HG03457 (cell line): ENCODE data around the gene NUP43.
"Not testable (repeated sequence)": the region's sequence is repeated elsewhere in the genome, so short reads cannot be mapped to it uniquely, and the experiment has no call there.

ENCODE experiments used
- ATAC-seq: cut with Tn5 transposase; IDR thresholded peaks from one replicate; pipeline ENCODE4 v1.9.1; 2021; ENCODE audit warnings: moderate number of reproducible peaks; ENCODE audit not compliant: unreplicated experiment

The NUP43 gene, protein sequence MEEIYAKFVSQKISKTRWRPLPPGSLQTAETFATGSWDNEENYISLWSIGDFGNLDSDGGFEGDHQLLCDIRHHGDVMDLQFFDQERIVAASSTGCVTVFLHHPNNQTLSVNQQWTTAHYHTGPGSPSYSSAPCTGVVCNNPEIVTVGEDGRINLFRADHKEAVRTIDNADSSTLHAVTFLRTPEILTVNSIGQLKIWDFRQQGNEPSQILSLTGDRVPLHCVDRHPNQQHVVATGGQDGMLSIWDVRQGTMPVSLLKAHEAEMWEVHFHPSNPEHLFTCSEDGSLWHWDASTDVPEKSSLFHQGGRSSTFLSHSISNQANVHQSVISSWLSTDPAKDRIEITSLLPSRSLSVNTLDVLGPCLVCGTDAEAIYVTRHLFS

GRCh38 chr6:149746147-149746946 is at the start of gene NUP43:
Gene NUP43, minus strand, starts transcription at chr6:149746529. Its CDS starts 34 bp downstream, at chr6:149746495.
- no peak for ATAC-seq

DNA sequence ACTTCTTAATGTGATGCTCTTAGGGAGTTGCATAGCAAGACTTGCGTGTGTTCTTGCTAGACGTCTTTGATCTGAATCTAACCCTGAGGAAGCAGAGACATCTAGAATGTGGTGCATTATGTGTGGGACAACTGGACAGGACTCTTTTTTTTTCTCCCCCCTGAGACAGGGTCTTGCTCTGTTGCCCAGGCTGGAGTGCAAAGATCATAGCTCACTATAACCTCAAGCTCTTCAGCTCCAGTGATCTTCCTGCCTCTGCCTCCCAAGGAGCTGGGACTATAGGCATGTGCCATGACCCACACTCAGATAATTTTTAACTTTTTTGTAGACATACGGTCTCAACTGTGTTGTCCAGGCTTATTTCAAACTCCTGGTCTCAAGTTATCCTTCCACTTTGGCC is 37.2 kb upstream of the NUP43 start:
- ATAC-seq, result no peak

DNA sequence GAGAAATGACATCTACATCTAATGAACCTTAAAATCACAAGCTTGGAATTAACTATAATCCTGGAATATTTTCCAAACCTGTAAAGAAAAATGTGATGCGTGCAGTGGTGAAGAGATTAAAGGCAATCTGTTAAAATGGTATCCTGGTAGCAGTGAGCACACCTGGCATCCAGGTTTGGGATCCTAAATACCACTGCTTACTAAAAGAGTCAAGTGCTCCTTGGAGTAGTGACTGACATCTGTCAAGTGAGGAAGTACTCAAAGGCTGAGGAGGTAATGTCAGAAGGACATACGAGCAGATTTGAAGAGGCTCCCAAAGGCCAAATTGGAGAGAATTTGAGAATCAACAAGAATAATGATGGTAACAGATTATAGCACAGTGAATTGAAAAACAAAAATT is 36.0 kb upstream of the NUP43 start:
- no peak for ATAC-seq

GRCh38 chr6:149781715-149782114 is 35.4 kb upstream of the NUP43 start:
- ATAC-seq, result no peak

DNA sequence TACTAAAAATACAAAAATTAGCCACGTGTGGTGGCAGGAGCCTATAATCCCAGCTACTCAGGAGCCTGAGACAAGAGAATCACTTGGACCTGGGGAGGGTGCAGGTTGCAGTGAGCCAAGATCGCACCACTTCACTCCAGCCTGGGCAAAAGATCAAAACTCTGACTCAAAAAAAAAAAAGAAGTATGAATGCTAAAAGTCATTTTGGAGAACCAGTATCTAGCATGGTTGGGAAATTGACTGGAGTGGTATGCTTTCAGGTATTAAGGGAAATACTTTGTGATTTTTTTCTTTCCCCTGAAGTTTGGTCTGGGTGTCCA is 33.3 kb upstream of the NUP43 start:
- no peak for ATAC-seq

GRCh38 chr6:149777624-149778023 is 31.3 kb upstream of the NUP43 start:
- ATAC-seq, result no peak

DNA sequence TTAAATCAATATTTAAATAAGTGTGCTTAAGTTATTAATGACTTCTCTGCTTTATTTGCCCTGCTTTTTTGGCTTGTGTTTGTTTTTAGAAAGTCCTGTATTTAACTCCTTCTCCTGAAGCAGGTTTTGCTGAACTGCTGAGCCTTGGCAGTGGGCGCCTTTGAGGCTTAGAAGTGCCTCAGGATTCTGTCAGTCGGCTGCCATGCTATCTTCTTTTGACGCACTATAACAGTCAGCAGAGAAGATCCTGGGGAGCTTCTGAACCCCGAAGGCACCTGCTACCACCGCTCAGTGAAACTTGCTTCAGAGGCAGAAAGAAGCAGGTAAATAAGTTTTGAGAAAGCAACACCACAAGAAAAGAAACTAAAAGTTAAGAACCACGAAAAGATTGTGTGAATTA is 25.6 kb upstream of the NUP43 start:
- ATAC-seq, result no peak

- ATAC-seq, result no peak
Observed at GRCh38 chr6:149771185-149771584, 24.9 kb upstream of the NUP43 start.

DNA sequence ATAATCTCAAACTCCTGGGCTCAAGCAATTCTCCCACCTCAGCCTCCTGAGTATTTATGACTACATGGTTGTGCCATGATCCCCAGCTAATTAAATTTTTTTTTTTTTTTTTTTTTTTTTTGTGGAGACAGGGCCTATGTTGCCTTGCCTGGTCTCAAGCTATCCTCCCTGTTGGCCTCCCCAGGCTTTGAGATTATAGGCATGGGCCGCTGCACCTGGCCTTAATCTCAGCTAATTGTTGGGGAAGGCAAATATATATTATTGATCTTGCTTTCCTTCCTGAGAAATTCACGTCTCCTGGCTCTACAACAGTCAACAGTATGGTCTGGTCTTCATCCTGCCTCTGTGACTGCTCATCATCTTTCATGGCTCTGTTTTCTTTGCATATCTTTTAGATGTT is 23.3 kb upstream of the NUP43 start:
- no peak for ATAC-seq

- ATAC-seq, result no peak
Observed at GRCh38 chr6:149766156-149766769, 19.9 kb upstream of the NUP43 start.

- ATAC-seq, result no peak
Observed at GRCh38 chr6:149763866-149764265, 17.5 kb upstream of the NUP43 start.

- peak; percentile 87 for ATAC-seq
Observed at GRCh38 chr6:149761438-149761837, 15.1 kb upstream of the NUP43 start.

- ATAC-seq, result no peak
Observed at GRCh38 chr6:149756261-149756636, 9.9 kb upstream of the NUP43 start.

DNA sequence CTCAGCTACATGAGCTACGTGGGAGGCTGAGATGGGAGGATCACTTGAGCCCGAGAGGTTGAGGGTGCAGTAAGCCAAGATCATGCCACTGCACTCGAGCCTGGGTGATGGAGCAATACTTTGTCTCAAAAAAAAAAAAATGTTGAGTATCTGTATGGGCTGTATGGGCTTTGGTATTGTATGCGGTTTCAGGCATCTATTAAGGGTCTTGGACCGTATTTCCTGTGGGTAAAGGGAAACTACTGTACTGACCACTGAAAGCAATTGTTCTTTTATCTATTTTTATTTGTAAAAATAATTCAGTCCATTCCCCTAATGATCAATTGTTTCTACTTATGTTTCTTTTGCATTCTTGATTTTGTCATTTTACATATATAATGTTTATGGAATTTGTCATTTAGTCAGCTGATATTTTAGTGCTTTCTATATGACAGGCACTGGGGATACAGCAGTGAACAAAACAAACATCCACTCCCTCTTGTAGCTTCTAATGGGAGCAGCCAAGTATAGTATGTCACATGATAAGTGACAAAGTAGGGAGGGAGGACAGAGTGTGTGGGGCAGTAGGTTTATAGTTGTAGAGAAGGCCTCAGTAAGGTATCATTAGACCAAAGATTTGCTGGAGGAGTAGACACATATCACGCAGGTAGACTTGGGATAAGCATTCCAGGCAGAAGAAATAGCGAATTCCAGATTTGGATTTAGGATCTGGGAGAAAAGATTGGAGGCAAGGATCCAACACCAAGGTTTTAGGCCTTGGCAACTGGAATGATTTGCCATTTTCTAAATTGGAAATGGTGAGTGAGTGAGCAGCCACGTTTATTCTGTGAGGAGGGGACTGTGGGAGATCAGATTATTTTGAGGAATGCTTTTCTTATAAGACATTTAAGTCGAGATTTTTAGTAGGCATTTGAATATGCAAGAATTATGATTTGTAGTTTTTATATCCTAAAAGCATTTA is 9.3 kb upstream of the NUP43 start:
- peak; percentile 62 for ATAC-seq

- no peak for ATAC-seq
Observed at GRCh38 chr6:149754548-149754947, 8.2 kb upstream of the NUP43 start.

- ATAC-seq, result not testable (repeated sequence)
Observed at GRCh38 chr6:149753374-149753637, 7.0 kb upstream of the NUP43 start.

DNA sequence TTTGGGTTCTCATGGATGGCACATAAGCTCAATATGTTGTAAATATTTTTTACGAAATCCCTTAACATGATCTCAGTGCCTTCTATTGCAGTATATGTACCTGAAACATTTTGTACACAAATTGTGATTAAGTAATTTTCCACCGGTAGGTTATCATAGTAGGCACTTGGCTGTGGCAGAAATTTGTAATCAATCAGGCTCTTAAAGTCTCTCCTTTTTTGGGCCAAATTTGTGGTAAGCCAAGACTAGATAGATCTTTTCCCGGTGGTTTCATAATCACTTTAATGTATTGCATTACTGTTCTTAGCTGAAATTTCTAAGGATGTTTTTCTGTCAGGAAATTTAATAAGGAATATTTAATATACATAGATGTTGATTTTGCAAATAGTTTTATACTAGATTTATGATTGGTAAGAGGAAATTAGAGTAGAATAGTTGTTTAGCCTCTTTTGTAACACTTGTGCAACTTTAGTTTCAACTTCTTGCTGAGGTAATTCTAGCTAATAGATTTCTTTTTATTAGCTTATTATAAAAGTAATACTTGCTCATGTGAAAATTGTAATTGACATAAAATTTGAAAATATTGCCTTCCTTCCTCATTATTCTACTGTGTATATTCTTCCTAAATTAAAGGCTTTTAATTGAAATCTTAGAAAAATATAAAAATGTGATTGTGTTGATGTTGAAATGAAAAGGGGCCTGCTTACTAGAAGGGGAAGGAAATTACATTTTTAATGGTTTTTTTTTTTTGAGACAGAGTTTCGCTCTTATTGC is 6.5 kb upstream of the NUP43 start:
- no peak for ATAC-seq

DNA sequence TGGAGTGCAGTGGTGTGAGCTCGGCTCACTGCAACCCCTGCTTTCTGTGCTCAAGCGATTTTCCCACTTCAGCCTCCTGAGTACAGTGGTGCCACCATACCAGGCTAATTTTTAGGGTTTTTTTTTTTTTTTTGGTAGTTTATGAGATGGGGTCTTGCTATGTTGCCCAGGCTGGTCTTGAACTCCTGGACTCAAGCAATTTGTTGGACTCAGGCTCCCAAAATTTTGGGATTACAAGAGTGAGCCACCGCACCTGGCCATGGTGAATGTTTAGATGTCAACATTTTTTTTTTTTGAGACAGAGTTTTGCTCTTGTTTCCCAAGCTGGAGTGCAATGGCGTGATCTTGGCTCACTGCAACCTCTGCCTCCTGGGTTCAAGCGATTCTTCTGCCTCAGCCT is 5.6 kb upstream of the NUP43 start:
- not testable (repeated sequence) for ATAC-seq

- ATAC-seq, result no peak
Observed at GRCh38 chr6:149751239-149751638, 4.9 kb upstream of the NUP43 start.

DNA sequence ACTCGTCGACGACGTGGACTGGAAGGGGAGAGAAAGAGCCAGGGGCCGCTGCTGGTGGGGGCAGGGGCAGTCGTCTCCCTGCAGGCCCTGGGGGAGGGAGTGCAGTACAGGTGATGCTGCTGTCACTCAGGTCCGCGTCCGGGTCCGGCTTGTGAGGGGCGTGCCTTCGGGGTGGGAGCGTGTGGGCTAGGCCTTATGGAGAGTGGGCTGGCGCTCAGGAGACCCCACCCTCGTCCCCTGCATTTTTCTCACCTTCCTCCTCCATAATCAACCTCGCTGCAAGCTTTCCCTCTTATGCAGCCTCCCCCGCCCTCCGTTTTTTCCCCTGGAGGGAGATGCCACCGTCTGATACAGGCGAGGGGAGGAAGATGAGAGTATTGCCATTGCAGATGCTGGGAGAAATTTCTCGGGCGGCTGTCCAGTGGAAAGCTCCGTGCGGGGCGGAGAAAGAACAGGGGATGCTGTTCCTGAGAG is 3.8 kb upstream of the NUP43 start:
- peak; percentile 24 for ATAC-seq
